Colonic mucosa (tissue), 4 donors: Measurements from ENCODE around the gene POR. TPM values are rescaled to one million over a fixed set of nuclear protein-coding genes. Genes with fewer than 3 reads are reported as not detected.

Experiments used
- DNase-seq: peaks from one replicate; pipeline ENCODE4 v3.0.0-alpha.2; 2020
- H3K27ac ChIP-seq: fragments of 200-600 bp; one replicate; pipeline ENCODE4 v1.8.0; 2021
- H3K27me3 ChIP-seq: fragments of 200-600 bp; one replicate; pipeline ENCODE4 v1.8.0; 2021
- H3K36me3 ChIP-seq: fragments of 200-600 bp; one replicate; pipeline ENCODE4 v1.8.0; 2021
- H3K4me1 ChIP-seq: fragments of 200-600 bp; one replicate; pipeline ENCODE4 v1.8.0; 2021; ENCODE audit warnings: mild to moderate bottlenecking
- H3K4me3 ChIP-seq: fragments of 200-600 bp; one replicate; pipeline ENCODE4 v1.8.0; 2021
- H3K9ac ChIP-seq, 2 donors: one replicate each; pipeline ENCODE4 v1.7.0; 2013; ENCODE audit warnings: control low read depth in 2 of 2, low read depth in 2 of 2, low read length in 2 of 2
- H3K9me3 ChIP-seq: fragments of 200-600 bp; one replicate; pipeline ENCODE4 v1.8.0; 2021
- intact Hi-C: fragments of 100-400 bp; cut with DNase I; formaldehyde crosslinking; loops from one replicate; pipeline ENCODE4 v1.14.1; 2022
- total RNA-seq, 2 donors: library from RNA; stranded (reverse); fragmentation: NEBNext Ultra II Directional in 1 of 2; extraction: Animal tissue kit (Norgen Biotek cat#: 25700) in 1 of 2; gene quantifications; one replicate each; pipeline ENCODE4 v1.2.1, GENCODE V29; 2021
- TF ChIP-seq, protein P1 (sequence below): fragments of 200-600 bp; IDR thresholded peaks from one replicate; pipeline ENCODE4 v1.8.0; 2022; ENCODE audit warnings: antibody characterized with exemption, mild to moderate bottlenecking
- donor health status: healthy.
- donor health status: DM: no; HTN: no; CAD: no.
- donor health status: DM: no; HTN: no; CAD: no.

The POR gene
- total RNA-seq: 100 to 1,000 TPM; 126 to 169 TPM

DNA sequence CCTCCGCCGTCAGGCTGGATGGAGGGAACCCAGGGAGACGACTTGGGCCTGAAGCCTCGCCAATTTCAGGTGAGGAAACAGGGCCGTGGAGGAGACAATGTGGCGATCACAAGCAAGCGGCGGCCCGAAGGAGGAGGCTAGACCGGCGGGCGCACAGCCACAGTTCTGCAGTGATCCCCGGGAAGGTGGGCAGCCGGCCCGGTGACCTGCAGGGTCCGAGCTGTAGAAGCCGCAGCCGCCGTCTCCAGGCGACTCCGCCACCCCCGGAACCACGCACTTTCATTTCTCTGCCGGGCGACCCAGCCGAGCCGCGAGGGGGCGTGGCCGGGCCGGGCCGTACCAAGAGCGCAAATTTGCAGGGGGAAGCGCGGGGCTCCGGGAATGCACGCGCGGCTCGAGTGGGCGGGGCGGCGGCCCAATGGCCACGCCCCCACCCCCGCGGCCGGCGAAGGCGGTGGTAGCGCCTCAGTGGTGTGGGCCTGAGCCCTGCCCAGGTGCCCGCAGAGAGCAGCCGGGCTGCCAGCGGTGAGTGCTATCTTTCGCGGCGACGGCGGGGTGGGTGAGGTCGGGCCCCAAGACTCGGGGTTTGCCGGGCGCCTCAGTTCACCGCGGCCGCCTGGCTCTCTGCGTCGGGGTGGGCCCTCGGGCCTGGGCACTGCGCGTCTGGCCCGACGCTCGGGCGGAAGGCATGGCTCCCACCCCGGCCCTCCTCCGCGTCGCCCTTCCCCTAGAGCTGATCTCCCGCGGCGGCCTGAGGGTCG is at the start of gene POR:
POR (plus strand) TSS at position 501 of the 761 bp plus-strand sequence. CDS start 38,847 bp downstream, outside the sequence.
- peaks cover 4% of the 10 kb centered on the region for H3K4me1 ChIP-seq
- H3K36me3 ChIP-seq: no peaks in the 10 kb centered on the region
- H3K9me3 ChIP-seq: no peaks in the 10 kb centered on the region
- peak within 1 kb of the TSS; percentile 85 for H3K27ac ChIP-seq
- TF ChIP-seq, protein P1, sequence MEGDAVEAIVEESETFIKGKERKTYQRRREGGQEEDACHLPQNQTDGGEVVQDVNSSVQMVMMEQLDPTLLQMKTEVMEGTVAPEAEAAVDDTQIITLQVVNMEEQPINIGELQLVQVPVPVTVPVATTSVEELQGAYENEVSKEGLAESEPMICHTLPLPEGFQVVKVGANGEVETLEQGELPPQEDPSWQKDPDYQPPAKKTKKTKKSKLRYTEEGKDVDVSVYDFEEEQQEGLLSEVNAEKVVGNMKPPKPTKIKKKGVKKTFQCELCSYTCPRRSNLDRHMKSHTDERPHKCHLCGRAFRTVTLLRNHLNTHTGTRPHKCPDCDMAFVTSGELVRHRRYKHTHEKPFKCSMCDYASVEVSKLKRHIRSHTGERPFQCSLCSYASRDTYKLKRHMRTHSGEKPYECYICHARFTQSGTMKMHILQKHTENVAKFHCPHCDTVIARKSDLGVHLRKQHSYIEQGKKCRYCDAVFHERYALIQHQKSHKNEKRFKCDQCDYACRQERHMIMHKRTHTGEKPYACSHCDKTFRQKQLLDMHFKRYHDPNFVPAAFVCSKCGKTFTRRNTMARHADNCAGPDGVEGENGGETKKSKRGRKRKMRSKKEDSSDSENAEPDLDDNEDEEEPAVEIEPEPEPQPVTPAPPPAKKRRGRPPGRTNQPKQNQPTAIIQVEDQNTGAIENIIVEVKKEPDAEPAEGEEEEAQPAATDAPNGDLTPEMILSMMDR: no peak
- DNase-seq: peak; percentile 97
- peak within 1 kb of the TSS; percentile 93 for H3K4me3 ChIP-seq
- peak within 1 kb of the TSS; percentile 95 to 98 for H3K9ac ChIP-seq
- intact Hi-C loops: no loop called here
- no peaks in the 10 kb centered on the region for H3K27me3 ChIP-seq

DNA sequence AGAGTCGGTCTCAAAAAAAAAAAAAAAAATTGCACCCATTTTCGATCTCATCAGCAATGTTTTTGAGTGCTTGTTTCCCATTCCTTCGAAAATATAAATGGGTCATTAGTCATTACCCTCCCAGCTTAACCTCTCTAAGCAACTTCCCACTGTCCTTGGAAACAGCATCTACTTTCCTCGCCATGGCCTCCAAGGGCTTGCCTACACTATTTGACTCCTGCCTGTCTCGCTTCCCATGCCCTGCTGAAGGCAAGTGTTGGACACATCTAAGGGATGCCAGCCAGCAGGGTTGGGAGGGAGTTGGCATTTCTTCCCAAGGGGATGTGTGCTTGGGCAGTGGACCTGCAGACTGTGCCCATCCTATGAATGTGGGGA is 48.9 kb upstream of the POR start:
- Histone ChIP-seq H3K9ac (no peak overlapping the region), H3K36me3 (no peaks in the 10 kb centered on the region), H3K27ac (no peak overlapping the region), H3K4me3 (no peak overlapping the region), H3K9me3 (no peaks in the 10 kb centered on the region), H3K27me3 (no peaks in the 10 kb centered on the region), H3K4me1 (no peaks in the 10 kb centered on the region)
- intact Hi-C loops: loop anchor here (1.0 kb wide), 1 partner anchor 154 kb away; no protein-coding TSS in a partner anchor
- no peak for DNase-seq
- TF ChIP-seq, protein P1: no peak

DNA sequence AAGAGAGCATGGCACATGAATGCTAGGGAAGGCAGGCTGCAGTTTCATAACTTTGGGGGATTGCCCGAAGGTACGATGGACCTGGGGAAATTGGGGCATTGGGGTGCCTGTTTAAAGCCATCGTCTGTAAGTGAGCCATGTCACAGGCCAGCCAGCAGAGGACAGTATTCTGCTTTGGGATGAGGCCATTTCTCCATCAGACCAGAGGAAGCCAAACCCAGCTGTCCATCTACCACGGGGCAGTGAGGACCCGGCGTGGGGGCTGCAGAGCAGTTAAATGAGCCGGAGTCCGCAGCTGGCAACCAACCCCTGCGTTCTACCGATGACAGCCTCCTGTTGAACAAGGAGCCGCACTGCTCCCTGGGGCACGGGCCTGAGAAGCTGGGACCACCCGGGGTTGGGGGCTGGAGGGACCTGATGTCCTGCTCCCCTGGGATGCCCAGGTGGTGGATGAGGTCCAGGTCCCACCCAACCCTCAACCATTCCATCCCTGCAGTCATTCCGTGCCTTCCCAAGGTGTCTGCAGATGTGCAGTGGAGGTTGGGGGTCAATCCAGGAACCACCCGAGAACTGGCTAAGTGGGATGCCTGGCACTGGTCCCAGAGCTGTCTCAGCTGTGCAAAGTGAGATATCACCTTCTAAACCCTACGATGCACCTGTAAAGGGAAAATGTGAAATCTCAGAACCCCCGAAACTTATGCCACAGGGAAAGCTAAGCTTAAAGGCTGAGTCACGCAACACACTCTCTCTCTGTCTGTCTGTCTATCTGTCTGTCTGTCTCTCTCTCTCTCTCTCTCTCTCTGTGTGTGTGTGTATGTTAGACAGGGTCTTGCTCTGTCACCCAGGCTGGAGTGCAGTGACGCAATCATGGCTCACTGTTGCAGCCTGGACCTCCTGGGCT is 48.2 kb upstream of the POR start:
- TF ChIP-seq, protein P1: peak; percentile 94
- DNase-seq: peak; percentile 56
- Histone ChIP-seq H3K4me3 (no peak overlapping the region), H3K4me1 (no peaks in the 10 kb centered on the region), H3K9ac (no peak overlapping the region), H3K27me3 (no peaks in the 10 kb centered on the region), H3K36me3 (no peaks in the 10 kb centered on the region), H3K27ac (no peak overlapping the region), H3K9me3 (no peaks in the 10 kb centered on the region)
- intact Hi-C loops: loop anchor here (1.0 kb wide), 1 partner anchor 154 kb away; no protein-coding TSS in a partner anchor

DNA sequence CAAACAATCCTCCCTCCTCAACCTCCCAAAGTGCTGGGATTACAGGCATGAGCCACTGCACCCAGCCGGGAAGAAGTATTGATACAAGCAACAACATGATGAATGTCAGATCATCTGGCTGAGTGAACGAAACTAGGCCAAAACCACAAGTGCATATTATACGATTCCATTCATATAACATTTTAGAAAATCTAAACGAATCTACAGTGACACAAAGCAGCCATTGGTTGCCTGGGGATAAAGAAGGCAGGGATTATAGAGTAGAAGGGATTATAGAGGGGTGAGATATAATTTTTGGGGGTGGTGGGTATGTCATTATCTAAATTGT is 47.6 kb upstream of the POR start:
- Histone ChIP-seq H3K36me3 (no peaks in the 10 kb centered on the region), H3K4me1 (no peaks in the 10 kb centered on the region), H3K27ac (no peak overlapping the region), H3K27me3 (no peaks in the 10 kb centered on the region), H3K9ac (no peak overlapping the region), H3K4me3 (no peak overlapping the region), H3K9me3 (no peaks in the 10 kb centered on the region)
- intact Hi-C loops: no loop called here
- TF ChIP-seq, protein P1: no peak
- DNase-seq: no peak

DNA sequence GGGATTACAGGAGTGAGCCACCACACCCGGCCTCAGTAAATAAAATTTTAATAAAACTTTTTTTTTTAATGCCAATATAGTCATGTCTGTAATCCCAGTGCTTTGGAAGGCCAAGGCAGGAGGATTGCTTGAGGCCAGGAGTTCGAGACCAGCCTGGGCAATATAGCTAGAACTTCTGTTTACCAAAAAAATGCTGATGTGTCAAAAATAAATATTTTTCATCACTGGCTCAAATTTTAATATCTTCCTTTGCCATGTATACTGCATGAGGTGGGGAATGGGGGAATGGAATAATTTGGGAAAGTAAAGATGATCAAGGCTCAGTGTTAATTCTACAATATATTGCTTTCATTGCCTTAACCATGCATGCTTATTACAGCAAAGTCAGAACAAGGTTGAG is 46.8 kb upstream of the POR start:
- H3K27me3 ChIP-seq: no peaks in the 10 kb centered on the region
- no peaks in the 10 kb centered on the region for H3K9me3 ChIP-seq
- TF ChIP-seq, protein P1: no peak
- no peaks in the 10 kb centered on the region for H3K4me1 ChIP-seq
- no peaks in the 10 kb centered on the region for H3K36me3 ChIP-seq
- H3K4me3 ChIP-seq: no peak overlapping the region
- intact Hi-C loops: no loop called here
- H3K27ac ChIP-seq: no peak overlapping the region
- DNase-seq: no peak
- no peak overlapping the region for H3K9ac ChIP-seq
